Measurements from ENCODE around the gene DPF3.

Gene DPF3

DNA sequence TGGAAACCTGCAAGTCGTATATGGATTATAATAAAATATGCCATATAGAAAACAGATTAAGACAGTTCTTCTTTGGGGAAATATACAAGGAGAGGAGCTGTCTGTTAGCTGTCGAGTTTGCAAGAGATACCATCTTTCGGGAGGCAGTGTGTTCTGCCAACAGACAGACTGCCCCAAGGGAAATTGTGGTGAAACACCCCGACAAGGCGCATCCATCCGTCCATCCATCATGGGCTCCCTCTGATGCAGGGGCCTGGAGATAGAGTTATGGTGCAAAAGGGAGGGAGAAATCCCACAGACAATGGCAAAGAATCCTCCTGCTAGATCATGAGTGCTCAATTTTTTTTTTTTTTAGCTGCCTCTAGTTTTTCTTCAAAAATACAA is 156.3 kb downstream of the DPF3 start:
- no peak for DNase-seq

DNA sequence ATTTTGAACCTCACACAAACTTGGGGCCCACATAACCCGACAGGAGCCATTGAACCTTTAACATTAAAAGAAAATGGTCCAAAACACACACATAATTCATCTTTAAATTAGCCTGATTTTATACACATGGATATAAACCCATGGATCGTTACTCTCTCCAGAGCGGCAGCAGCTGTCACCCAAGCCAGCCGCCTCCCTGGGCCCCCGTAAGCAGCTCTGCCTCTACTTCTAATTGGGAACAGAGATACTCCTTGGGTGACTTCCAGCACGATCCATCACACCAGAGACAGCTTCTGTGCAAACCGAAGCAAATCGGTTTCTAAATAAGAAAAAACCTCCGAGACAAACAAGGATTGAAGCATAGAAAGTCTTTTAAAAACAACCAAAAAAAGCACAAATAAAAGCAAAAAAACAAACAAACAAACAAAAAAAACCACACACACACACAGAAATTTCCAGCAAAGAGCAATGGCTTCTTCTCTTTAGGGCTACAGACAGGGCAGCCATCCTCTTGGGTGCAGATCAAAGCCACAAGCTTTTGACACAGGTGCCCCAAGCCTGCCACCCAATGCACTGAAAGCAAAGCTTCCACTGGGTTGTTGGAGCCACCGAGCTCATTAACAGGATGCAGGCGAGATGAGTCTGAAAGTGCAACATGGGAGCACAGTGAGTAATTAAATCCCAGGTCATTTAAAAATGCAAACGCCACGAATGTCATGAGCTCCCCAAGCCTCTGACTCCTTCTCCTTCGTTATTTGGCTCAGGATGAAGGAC is 156.9 kb downstream of the DPF3 start:
- DNase-seq, result no peak

DNA sequence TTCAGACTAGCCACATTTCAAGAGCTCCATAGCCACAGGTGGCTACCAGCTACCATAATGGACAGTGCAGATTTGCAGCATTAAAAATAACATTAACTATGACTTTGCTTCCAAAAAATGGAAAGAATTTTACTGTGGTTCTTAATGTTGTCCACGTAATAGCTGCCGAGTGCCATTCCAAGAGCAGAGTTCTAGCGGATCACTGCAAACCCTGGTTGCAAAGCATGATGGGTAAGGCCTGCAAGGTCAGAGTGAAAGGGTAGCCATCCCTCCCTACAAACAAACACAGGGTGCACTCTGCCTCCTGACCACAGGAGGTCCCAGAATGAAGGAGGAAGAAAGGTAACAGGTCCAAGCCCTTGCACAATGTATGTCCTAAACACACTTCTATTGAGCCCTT is 157.6 kb downstream of the DPF3 start:
- no peak for DNase-seq

DNA sequence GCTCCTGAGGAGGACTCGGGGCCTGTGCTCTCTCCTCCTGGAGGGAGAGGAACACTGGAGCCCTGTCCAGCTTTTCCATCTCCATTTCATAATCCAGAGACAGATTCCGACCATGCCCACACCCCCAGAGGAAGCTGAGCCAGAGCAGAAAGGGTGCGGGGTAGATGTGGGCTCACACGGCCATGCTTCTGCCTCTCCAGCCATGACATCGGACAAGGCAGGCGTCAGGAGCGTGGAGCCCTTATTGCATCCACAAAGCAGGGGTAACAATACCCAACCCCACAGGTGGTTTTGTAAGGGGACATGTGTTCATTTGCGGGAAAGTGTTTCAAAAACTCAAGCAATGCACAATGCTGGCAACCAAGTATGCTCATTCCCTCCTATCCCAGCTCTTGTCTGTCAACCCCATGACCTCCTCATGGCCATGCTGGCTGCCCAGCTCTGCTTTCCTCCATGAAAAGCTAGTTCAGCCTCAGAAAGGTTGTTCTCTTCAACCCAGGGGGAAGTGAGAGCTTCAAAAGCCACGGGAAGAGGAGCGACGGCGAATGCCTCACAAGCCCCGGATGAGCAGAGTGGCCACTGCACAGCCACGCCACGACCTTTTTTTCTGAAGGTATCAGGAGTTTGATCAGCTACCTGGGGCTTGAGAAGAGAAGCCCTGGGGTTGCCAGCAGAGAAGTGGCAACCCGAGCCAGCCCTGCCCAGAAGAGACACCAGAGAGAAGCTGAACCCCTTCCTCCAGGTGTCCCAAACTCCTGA is 161.7 kb downstream of the DPF3 start:
- no peak for DNase-seq

DNA sequence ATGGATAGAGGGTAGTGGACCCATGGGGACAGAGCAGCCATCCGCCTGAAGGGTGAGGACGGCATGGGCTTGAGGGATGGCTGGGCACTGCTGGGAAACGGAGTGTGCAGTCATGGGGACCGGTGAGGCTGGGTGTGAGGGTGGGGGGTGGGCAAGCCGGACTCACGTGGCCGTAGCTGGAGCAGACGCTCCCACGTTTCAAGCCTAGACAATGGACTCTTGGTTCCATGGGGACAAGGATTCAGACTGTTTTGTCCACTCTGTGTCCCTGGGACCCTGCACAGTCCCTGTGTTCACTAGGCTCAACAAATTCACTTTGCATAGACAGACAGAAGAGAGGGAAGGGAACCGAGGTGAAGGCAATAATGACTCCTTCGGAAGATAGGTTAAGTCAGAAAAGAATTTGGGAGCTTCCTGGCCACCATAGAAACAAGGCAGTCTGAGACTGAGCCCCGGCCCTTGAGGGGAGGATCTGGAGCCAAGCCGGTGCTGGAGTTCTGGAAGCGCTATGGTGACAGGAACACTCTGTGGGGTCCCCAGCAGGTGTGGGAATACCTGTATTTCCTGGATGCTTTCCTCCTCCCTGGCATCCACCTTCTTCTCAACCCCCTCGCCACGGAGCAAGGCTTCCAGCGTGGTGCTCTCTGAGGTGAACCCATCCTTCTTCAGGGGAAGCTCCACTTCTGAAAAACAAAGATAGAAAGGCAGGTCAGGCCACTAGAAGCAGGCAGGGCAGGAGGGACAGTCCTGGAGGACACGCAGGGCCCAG is 162.5 kb downstream of the DPF3 start:
- no peak for DNase-seq

DNA sequence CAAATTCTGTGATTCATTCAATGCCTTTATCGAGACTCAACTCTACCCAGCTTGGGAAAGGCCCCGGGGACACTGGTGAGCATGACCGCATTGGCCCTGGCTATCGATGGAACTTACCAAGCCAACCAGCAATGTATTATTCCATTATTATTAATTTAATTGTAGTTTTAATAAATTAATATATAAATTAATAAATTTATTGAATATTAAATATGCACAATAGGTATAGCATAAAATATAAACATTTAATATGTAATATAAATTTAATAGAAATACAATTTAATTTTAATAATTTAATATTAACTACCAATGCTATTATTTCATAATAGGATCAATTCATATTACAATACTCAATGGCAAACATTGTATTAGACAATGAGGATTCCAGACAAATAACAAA is 163.4 kb downstream of the DPF3 start:
- DNase-seq, result no peak

DNA sequence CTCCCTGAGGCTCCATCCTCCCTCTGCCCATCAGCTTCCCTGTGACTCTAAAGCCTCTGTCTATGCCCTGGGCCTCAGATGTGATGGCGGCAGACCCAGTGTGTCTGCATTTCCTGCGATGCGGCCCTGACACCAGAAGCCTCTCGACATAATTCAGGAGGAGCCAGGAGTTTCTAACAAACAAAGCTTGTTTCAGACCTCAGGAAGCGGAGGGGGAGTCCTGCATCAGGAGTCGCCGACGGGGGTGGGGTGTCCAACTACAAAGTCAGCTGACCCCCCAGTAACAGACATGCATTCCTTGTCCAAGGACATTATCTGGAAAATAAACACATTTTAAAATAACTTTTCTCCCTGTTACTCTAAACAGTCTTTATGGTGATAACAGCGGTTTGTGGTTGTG is 167.5 kb downstream of the DPF3 start:
- no peak for DNase-seq

DNA sequence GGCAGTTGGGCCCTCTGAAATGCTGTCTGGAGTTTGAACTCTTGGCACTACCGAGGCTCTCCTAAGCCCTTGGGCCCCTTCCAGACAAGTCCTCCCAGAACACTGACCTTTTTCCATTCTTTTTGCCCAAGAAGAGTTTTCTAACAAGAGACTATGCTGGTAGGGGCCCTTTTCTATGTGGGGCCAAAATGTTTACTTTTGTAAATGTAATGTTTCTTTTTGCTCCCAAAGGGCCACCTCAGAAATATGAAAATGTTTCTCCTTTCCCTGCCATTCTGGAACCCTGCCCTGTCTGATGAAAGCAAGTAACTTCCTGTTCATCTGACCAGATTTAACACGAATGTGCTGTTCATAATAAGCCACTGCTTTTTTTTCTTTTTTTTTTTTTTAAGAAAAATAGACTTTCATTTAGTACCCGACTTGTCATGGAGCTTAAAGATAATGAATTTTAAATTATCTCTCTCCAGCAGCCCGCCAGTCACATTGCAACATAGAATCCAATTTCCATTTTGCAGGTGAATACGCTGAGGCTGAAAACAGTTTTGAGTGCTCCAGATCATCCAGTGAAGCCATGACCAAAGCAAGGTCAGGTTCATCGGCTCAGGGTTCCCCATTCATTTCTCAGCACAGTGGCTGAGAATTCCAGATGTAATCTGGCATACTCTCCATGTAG is 169.9 kb downstream of the DPF3 start:
- peak; percentile 17 for DNase-seq

DNA sequence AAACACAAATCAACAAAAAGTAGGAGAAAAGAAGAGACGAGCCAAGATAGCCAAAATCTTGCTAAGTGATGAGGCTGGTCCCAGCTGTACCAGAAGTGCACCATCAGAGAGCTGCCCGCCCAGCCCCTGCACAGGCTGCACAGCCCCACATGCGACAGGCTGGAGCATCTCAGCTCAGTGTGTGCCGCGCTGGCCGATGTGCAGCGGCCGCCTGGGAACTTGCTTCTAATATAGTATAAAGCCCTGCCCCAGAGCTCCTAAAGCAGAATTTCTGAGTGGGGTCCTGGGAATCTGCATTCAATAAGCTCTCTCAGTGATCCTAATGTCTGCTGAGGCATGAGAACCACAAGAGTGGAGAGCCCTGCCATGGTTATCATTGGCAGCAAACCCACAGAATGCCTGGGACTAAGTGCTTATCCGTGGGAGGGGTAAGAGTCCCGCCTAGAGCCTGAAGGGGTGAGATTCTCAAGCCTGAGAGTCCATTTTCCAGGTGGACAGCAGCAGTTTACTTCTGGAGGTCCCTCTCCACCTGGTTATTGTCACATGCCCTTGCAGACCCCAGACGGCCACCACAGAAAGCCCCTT is 171.6 kb downstream of the DPF3 start:
- DNase-seq, result no peak

DNA sequence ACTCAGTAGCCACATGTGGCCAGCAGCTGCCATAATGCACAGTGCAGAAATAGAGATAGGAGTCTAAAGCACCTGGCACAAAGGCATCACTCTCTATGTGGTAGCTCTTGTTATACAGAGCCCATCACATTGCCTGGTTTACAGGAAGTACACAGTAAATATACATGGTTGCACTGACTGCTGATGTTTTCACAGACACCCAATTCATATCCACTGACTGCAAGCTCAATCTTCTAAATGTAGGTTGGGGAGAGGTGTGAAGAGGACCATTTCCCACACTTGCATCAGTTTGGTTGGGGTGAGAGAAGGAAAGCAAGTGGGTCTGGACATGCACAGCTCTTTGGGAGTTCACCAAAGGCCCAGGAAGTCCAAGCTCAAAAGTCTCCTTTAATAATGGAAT is 172.8 kb downstream of the DPF3 start:
- no peak for DNase-seq

DNA sequence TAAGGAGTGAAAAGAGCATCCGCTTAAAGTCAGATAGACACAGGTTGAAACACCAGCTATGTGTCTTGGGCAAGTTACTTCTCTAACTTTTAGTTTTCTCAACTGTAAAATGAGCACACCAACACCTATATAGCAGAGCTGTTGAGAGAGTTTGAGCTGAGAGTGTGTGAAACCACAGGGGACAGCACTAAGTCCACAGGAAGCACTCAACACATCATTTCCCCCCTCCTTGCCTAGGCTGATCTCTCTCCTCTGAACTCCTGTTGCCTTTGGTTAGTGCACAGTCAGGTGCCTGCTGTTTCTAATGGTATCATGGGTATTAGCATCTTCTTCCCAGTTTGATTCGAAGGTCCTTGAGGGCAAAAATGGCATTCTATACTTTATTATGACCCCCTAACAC is 176.7 kb downstream of the DPF3 start:
- DNase-seq, result no peak

DNA sequence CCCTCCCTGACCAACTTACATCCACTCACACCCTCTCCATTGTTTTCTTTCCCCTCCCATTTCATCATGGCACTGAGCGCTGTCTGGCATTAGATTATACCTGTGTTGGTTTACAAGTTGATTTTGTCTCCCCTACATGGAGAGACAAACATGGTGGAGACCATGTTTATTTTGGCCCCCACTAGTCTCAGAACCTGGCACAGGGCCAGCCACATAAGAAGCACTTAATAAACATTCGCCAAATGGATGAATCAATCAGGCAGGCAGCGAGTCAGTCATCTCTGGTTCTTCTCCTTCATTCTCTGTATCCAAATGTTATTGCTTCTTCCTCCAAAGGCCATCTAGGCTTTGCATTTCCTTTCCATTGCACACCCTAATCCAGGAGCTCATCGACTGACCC is 177.4 kb downstream of the DPF3 start:
- no peak for DNase-seq

DNA sequence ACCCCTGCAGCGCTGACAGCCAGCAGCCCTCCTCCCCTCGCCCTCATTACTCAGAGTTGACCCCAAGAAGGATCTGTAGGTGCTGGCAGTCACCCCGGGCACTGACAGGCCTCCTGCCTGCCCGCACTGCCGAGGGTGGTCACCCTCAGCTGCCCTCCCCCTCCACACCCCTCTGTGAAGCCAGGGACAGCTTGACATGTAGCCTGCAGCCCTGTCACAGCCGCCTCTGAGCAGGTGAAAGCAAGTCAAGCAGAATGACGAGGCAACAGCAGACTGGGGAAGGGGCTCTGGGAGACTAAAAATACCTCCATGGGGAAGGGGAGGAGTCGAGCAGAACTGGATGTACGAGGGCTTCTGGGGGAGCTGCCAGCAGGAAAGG is 178.1 kb downstream of the DPF3 start:
- DNase-seq, result no peak

DNA sequence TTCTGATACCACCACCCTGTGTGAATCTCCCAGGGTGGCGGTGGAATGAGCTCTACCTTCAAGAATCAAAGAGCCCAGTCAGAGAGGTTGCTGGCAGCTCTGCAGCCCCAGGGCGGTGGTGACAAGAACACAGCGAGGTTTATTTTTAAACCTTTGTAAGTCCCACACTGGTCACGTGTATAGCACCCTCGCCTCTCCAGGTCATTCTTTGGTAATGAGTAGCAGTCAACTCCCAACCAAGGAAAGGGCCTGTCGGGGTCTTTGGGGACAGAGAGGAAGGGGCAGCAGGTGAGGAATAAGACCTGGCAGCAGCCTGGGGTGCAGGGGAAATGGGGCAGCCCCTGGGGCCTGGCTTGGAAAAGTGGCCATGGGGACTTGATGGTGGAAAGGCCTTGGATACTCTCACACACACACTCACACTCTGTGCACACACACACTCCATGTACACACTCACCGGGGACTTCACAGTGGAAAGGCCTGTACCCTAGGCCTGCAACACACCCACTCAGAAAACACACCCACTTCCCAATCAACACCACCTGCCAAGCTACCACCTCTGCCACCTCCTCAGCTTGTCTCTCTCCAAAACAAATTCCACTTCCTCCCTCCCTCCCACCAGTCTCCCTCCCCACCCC is 178.6 kb downstream of the DPF3 start:
- no peak for DNase-seq

DNA sequence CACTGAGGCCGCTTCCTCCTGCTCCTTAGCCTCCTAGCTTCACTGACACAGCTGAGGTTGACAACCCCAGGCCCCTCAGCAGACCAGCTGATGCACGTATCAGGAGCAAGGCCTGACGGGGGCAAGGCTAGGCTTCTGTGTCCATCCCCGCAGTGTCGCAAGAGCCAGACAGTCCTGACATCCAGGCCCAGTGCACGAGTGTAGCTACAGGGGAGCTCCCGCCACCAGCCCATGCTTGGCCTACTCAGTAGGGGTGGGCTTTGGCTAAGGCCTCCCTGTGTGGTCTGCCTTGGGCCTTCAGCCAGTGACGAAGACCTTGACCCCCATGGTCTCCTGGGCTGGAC is 179.1 kb downstream of the DPF3 start:
- no peak for DNase-seq

DNA sequence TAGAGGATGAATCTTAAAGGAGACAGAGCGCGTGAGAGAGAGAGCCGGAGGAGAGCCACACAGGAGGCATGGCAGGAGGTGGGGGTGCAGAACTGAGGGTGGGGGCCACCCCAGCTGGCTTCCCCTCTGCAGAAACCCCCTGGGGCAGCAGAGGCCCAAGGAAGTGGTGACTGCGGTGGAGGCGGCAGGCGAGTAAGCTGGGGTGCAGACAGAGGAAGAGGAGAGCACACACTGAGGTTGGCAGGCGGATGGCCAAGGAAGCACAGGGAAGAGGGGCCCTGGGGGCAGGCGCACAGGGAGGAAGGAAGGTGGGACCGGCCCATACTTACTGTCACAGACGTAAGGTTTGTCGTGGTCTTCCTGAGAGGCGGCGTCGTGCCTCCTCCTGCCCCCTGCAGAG is 179.8 kb downstream of the DPF3 start:
- DNase-seq, result no peak

DNA sequence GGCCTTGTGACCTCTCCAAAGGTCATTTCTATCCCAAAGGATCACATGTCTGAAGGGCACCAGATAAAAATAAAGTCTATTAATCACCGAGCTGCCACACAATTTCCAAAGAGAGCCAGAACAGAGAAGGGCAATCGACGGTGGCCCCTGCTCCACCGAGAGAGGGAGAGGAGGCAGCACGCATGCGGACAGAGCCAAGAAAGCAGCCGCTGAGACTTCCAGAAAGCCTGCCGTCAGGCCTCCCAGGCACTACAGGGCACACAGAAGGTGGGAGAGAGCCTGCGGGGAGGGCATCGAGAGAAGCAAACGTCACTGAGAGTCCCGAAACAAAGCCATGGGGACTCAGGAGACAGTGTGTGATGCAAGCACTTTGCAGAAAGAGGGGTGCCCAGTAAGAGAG is 182.0 kb downstream of the DPF3 start:
- DNase-seq, result no peak

DNA sequence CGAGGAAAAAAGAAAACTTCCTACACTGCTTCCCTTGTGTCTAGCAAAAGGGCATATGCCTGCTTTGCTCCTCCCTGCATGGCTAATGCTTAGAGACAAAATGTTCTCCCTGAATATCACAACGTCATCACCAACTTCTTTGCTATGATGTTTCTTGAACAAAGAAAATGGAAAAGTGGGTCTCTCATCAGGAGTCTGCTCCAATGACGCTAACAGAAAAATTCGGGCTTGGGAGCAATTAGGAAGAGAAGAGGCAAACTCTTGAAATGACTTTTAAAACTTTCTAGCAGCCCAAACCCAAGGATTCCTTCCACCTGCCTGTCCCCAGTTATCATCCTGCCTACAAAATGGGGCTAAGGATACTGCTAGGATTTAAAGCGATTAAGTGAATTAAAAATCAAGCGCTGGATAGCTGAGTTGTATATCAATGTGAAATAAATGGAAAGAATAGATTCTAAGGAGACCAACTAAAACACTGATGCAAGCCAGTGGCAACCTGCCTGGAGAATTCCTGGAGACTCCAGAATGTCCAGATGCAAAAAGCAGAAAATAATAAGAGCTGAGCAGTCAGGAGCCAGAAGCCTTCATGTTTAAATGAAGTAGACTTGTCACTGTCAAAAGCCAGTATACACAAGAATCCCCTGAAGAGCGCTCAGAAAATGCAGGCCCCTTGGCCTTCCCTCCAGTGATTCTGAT is 183.8 kb downstream of the DPF3 start:
- DNase-seq, result no peak

DNA sequence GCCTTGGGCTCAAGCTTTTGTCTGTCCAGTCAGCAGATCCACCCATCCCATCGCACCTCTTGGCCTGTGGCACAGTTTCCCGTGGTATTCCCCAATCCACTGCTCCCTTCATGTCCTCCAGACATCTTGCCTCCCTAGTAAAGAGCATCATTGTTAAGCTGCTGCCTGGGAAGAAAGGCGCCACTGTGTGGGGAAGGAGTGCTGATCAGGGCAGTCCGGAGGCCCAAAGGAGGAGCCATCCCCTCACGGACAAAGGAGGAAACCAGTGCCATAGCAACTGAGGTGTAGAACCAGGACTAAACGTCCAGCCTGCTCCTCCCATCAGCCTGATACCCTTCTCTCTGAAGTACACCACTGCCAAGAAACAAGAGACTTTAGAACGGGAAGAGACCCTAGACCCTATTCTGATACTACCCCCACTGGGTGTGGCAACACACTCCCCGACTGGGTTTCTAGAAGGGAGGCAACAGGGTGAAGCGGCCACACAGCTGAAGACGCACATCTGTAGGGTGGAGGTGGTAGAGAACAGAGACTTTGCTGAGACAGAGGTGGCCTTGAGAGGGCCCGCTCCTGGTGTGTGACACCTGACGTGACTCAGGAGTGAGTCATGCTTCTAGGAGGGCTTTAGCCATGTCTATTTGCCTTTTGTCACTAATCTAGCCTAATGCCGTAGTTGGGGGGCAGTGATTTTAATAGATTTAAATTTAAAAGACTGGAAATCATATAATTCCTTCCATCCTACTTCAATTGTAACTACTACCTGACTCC is 185.0 kb downstream of the DPF3 start:
- DNase-seq, result no peak

DNA sequence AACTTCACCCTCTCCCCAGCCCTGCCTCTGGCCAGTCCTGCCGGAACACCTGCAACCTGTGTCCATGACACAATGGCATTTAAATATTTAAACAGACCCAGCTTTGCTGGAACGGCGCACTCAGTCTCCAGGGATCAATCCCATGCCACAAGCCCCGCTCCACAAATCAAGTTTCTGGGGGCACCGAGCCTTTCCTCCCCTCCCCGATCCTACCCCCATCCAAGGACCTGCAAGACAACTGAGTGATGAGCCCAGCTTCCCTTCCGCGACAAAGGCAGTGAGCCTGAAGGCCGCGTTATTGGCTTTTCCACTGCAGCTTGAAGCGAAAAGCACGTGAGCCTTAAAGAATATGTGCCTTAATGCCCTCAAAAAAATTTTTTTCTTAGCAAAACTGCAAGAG is 185.7 kb downstream of the DPF3 start:
- DNase-seq, result no peak

DNA sequence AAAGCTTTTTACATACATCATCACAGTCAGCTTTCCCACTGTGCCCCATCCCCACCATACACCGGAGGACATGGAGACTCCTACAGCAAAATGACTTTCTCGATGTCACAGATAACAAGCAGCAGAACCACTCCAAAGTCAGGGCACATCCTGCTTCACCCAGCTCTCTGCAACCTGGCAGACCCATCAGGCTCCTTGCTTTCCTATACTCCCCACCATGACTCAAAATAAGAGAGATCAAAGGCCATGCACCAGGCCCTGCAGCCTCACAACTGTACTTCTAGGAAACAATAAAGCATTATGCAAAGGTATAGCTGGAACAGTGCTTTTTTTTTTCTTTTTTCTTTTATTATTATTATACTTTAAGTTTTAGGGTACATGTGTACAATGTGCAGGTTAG is 187.4 kb downstream of the DPF3 start:
- no peak for DNase-seq

Measured in OCI-M1 (cell line).